Neuronal stem cell (in vitro differentiated cells): ENCODE measurements around the gene PRSS21.

Source experiments
- DNase-seq: peaks from one replicate; pipeline ENCODE4 v3.0.0-alpha.2; 2013; ENCODE audit warnings: low spot score
- H2AFZ ChIP-seq: one replicate; pipeline ENCODE4 v1.6.1; 2013; ENCODE audit warnings: mild to moderate bottlenecking, low read length, inconsistent platforms
- H2AK5ac ChIP-seq: 2 replicates; pipeline ENCODE4 v1.6.1; 2013; ENCODE audit warnings: low read depth, mild to moderate bottlenecking, inconsistent platforms, low read length, moderate library complexity, mixed read lengths
- H2BK120ac ChIP-seq: 2 replicates; pipeline ENCODE4 v1.6.1; 2013; ENCODE audit warnings: low read depth, mild to moderate bottlenecking, inconsistent platforms, low read length, moderate library complexity, mixed read lengths
- H2BK12ac ChIP-seq: one replicate; pipeline ENCODE4 v1.6.1; 2013; ENCODE audit warnings: low read length, inconsistent platforms
- H2BK15ac ChIP-seq: 2 replicates; pipeline ENCODE4 v1.6.1; 2013; ENCODE audit warnings: mild to moderate bottlenecking, low read length, inconsistent platforms, mixed read lengths
- H2BK5ac ChIP-seq: one replicate; pipeline ENCODE4 v1.6.1; 2013; ENCODE audit warnings: inconsistent platforms, mild to moderate bottlenecking, low read length, moderate library complexity
- H3K14ac ChIP-seq: one replicate; pipeline ENCODE4 v1.6.1; 2013; ENCODE audit warnings: low read length, inconsistent platforms
- H3K18ac ChIP-seq: 2 replicates; pipeline ENCODE4 v1.6.1; 2013; ENCODE audit warnings: low read length, inconsistent platforms
- H3K23ac ChIP-seq: 2 replicates; pipeline ENCODE4 v1.6.1; 2013; ENCODE audit warnings: low read depth, mild to moderate bottlenecking, mixed read lengths, low read length, inconsistent platforms; ENCODE audit not compliant: poor library complexity
- H3K27ac ChIP-seq: replicated peaks from 3 replicates; pipeline ENCODE4 v1.5.1; 2013; ENCODE audit warnings: low read length, inconsistent platforms
- H3K27me3 ChIP-seq, 3 experiments: 2 replicates each; pipeline ENCODE4 v1.6.1; 2013; ENCODE audit warnings: low read length in 3 of 3, mild to moderate bottlenecking in 2 of 3, inconsistent platforms in 1 of 3, low read depth in 1 of 3, mixed read lengths in 1 of 3, moderate library complexity in 1 of 3; ENCODE audit not compliant: control insufficient read depth in 3 of 3, insufficient read depth in 3 of 3
- H3K36me3 ChIP-seq, 2 donors: replicated peaks in 1 of 2; 2 replicates each; pipeline ENCODE4 v1.6.1; 2013; ENCODE audit warnings: low read length in 2 of 2; ENCODE audit not compliant: control insufficient read depth in 2 of 2, insufficient read depth in 2 of 2
- H3K4ac ChIP-seq: 2 replicates; pipeline ENCODE4 v1.6.1; 2013; ENCODE audit warnings: inconsistent platforms, mild to moderate bottlenecking, low read length, moderate library complexity
- H3K4me1 ChIP-seq, 2 donors: 1 replicate in 1 of 2; 2 replicates in 1 of 2; pipeline ENCODE4 v1.6.1; 2013; ENCODE audit warnings: low read length in 2 of 2, low read depth in 1 of 2; ENCODE audit not compliant: control insufficient read depth in 2 of 2, insufficient read depth in 1 of 2
- H3K4me2 ChIP-seq: one replicate; pipeline ENCODE4 v1.6.1; 2013; ENCODE audit warnings: mild to moderate bottlenecking, low read length, inconsistent platforms; ENCODE audit not compliant: insufficient read depth, poor library complexity, severe bottlenecking
- H3K4me3 ChIP-seq, 2 donors: 2 replicates each; pipeline ENCODE4 v1.5.1; 2013; ENCODE audit warnings: low read length in 2 of 2, mild to moderate bottlenecking in 2 of 2, inconsistent platforms in 1 of 2, moderate library complexity in 1 of 2
- H3K79me1 ChIP-seq: one replicate; pipeline ENCODE4 v1.6.1; 2013; ENCODE audit warnings: low read depth, mild to moderate bottlenecking, inconsistent platforms, low read length, moderate library complexity
- H3K9ac ChIP-seq: one replicate; pipeline ENCODE4 v1.6.1; 2013; ENCODE audit warnings: mild to moderate bottlenecking, low read depth, low read length, inconsistent platforms; ENCODE audit not compliant: poor library complexity
- H3K9me3 ChIP-seq, 2 donors: replicated peaks in 1 of 2; 2 replicates each; pipeline versions ENCODE3 to v1.6.1; 2013; ENCODE audit warnings: low read length in 2 of 2, mild to moderate bottlenecking in 2 of 2, inconsistent platforms in 1 of 2, low read depth in 1 of 2, mixed read lengths in 1 of 2, moderate library complexity in 1 of 2; ENCODE audit not compliant: control insufficient read depth in 2 of 2, insufficient read depth in 1 of 2
- H4K8ac ChIP-seq: one replicate; pipeline ENCODE4 v1.6.1; 2013; ENCODE audit warnings: low read depth, mild to moderate bottlenecking, inconsistent platforms, low read length, moderate library complexity
- H4K91ac ChIP-seq: one replicate; pipeline ENCODE4 v1.6.1; 2013; ENCODE audit warnings: low read length, low read depth, mild to moderate bottlenecking, inconsistent platforms; ENCODE audit not compliant: poor library complexity
- WGBS, 2 donors: extraction: QIAGEN DNeasy Blood & Tissue Kit; methylation state at CpG; one replicate each; pipeline ENCODE4 v1.1.7; 2013; ENCODE audit warnings: missing lambda C conversion rate in 2 of 2, mixed read lengths in 1 of 2; ENCODE audit not compliant: insufficient read length in 2 of 2, insufficient replicate concordance in 1 of 2; ENCODE audit errors: extremely low coverage in 2 of 2; 5-methylcytosine and 5-hydroxymethylcytosine counted together

Gene PRSS21

GRCh38 chr16:2784358-2785100, 32.5 kb upstream of the PRSS21 start:
- no peak overlapping the region for H4K91ac ChIP-seq
- H2BK5ac ChIP-seq = peak overlapping the region; percentile 70
- H3K18ac ChIP-seq = peak overlapping the region; percentile 48
- DNase-seq = no peak
- no peaks in the 10 kb centered on the region for H3K79me1 ChIP-seq
- H2AK5ac ChIP-seq = peak overlapping the region; percentile 90
- H3K4ac ChIP-seq = no peak overlapping the region
- H2BK15ac ChIP-seq = peak overlapping the region; percentile 89
- peak overlapping the region; percentile 73 for H3K23ac ChIP-seq
- H3K9ac ChIP-seq = no peak overlapping the region
- no peak overlapping the region for H2BK12ac ChIP-seq
- no CpG with 5 or more reads among the region's 15 CpGs for WGBS, 2 donors
- no peak overlapping the region for H3K4me2 ChIP-seq
- no peak overlapping the region for H2BK120ac ChIP-seq
- no peak overlapping the region for H3K4me3 ChIP-seq
- peaks cover 4 to 8% of the 10 kb centered on the region in 2 donors for H3K4me1 ChIP-seq
- H4K8ac ChIP-seq = no peak overlapping the region
- H3K27me3 ChIP-seq = peaks cover 0 to 8% (median 0%) of the 10 kb centered on the region in 3 experiments
- peak overlapping the region; percentile 56 for H3K14ac ChIP-seq
- H3K9me3 ChIP-seq = no peaks in the 10 kb centered on the region
- no peak overlapping the region for H3K27ac ChIP-seq
- H3K36me3 ChIP-seq = no peaks in the 10 kb centered on the region
- no peak overlapping the region for H2AFZ ChIP-seq

DNA sequence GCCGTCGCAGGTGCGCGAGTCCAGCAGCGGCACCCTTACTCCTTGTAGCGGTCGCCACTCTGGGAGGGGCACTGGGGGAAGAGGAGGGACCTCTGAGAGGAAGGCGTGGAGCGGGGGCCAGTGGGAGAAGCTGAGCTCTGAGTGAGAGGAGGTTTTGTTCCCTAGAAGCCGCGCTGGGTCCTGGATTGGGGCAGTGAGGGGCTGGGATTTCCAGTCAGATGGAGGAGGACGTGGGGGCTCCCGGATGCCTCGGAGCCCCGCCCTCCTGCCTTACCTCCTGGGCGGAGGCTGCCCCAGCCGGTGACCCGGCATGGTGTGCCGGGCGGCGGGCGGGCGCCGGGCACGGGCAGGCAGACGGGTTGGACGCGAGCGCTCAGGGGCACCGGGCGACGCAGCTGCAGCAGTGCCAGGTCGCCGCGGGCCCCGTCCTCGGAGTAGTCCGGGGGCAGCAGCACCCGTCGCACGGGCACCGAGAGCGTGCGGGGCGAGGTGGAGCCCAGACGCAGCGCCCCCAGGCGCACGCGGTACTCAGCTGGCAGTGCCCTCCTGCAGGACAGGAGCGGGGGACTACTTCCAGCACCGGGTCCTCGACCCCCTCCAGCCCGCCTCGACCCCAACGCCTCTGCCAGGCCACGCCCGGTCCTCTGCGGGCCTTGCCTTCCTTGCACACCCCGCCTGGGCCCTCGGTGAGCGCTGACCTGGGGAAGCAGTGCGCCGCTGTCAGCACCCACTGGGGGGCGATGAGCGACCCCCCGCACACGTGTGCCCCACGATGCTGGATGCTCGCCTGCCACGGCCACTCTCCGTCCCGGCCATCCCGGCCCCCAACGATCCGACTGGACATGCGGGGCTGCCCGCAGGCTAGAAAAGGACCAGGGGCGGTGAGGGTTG, 31.7 kb upstream of the PRSS21 start:
- H2BK15ac ChIP-seq = peak overlapping the region; percentile 89
- H2AK5ac ChIP-seq = peak overlapping the region; percentile 99
- no peak overlapping the region for H3K4me2 ChIP-seq
- H3K79me1 ChIP-seq = no peaks in the 10 kb centered on the region
- no peak overlapping the region for H2BK120ac ChIP-seq
- H3K18ac ChIP-seq = peak overlapping the region; percentile 48
- H3K36me3 ChIP-seq = no peaks in the 10 kb centered on the region
- H3K27me3 ChIP-seq = peaks cover 0 to 8% (median 0%) of the 10 kb centered on the region in 3 experiments
- H3K4ac ChIP-seq = no peak overlapping the region
- H2BK12ac ChIP-seq = peak overlapping the region; percentile 41
- no peak overlapping the region for H3K27ac ChIP-seq
- H3K23ac ChIP-seq = peak overlapping the region; percentile 73
- WGBS, 2 donors = no CpG with 5 or more reads among the region's 79 CpGs
- H4K91ac ChIP-seq = no peak overlapping the region
- no peaks in the 10 kb centered on the region for H3K9me3 ChIP-seq
- no peak for DNase-seq
- H4K8ac ChIP-seq = no peak overlapping the region
- H3K14ac ChIP-seq = peak overlapping the region; percentile 21
- no peak overlapping the region for H3K4me3 ChIP-seq
- H3K4me1 ChIP-seq = peaks cover 4 to 10% of the 10 kb centered on the region in 2 donors
- H3K9ac ChIP-seq = no peak overlapping the region
- no peak overlapping the region for H2AFZ ChIP-seq
- peak overlapping the region; percentile 70 for H2BK5ac ChIP-seq

GRCh38 chr16:2786061-2786825, 30.8 kb upstream of the PRSS21 start:
- Histone ChIP-seq H2BK5ac (peak overlapping the region; percentile 70), H3K18ac (peak overlapping the region; percentile 76), H3K27ac (no peak overlapping the region), H3K4ac (peak overlapping the region; percentile 23), H3K9ac (peak overlapping the region; percentile 60), H3K9me3 (no peaks in the 10 kb centered on the region), H4K8ac (no peak overlapping the region), H3K4me3 (no peak overlapping the region), H4K91ac (no peak overlapping the region), H2BK120ac (no peak overlapping the region), H2BK15ac (peak overlapping the region; percentile 93), H3K4me1 (peaks cover 4 to 10% of the 10 kb centered on the region in 2 donors), H2BK12ac (peak overlapping the region; percentile 94), H3K36me3 (no peaks in the 10 kb centered on the region), H2AFZ (no peak overlapping the region), H3K79me1 (no peaks in the 10 kb centered on the region), H3K4me2 (no peak overlapping the region), H2AK5ac (peak overlapping the region; percentile 99), H3K23ac (no peak overlapping the region), H3K14ac (peak overlapping the region; percentile 97), H3K27me3 (peaks cover 0 to 10% (median 0%) of the 10 kb centered on the region in 3 experiments)
- DNase-seq = no peak
- no CpG with 5 or more reads among the region's 15 CpGs for WGBS, 2 donors
